Muscle of leg (tissue), 11 donors: ENCODE results near the gene RAB11FIP4. TPM values are rescaled to one million over a fixed set of nuclear protein-coding genes. Genes with fewer than 3 reads are reported as not detected.

Source experiments
- DNase-seq: peaks from one replicate; pipeline ENCODE4 v3.0.0; 2013
- H3K27ac ChIP-seq: one replicate; pipeline ENCODE4 v1.5.1; 2013; ENCODE audit warnings: mild to moderate bottlenecking, low read length, control low read depth
- H3K27me3 ChIP-seq: one replicate; pipeline ENCODE4 v1.6.1; 2013; ENCODE audit warnings: low read length; ENCODE audit not compliant: control insufficient read depth, insufficient read depth
- H3K36me3 ChIP-seq: one replicate; pipeline ENCODE4 v1.6.1; 2013; ENCODE audit warnings: low read length; ENCODE audit not compliant: control insufficient read depth, insufficient read depth
- H3K4me1 ChIP-seq: one replicate; pipeline ENCODE4 v1.6.1; 2013; ENCODE audit warnings: low read length; ENCODE audit not compliant: control insufficient read depth, insufficient read depth
- H3K4me3 ChIP-seq: one replicate; pipeline ENCODE4 v1.5.1; 2013; ENCODE audit warnings: low read length, control low read depth
- H3K9me3 ChIP-seq: replicated peaks from 2 replicates; pipeline ENCODE4 v1.6.1; 2013; ENCODE audit warnings: low read depth, low read length; ENCODE audit not compliant: control insufficient read depth
- WGBS: methylation state at CpG from one replicate; pipeline ENCODE4 v1.1.5; 2013; ENCODE audit warnings: missing lambda C conversion rate; ENCODE audit not compliant: insufficient coverage; 5-methylcytosine and 5-hydroxymethylcytosine counted together
- polyA plus RNA-seq, 8 donors: library from polyadenylated mRNA; unstranded; fragments of 120-200 nt; gene quantifications; one replicate each; pipeline versions ENCODE4 v1.2.1 to v1.2.3, GENCODE V29; 2013; ENCODE audit warnings: inconsistent platforms in 1 of 8, low replicate concordance in 1 of 8; ENCODE audit not compliant: insufficient read length in 8 of 8, insufficient read depth in 1 of 8
- total RNA-seq: library from RNA; stranded (reverse); fragments of 120-200 nt; gene quantifications from one replicate; pipeline ENCODE4 v1.2.4, GENCODE V29; 2013

RAB11FIP4 gene
- total and polyA plus RNA-seq, 9 donors = 0.28 to 1.6 (median 0.89) TPM

- 79% methylated on average over 11 of the region's 13 CpGs for WGBS
- no peak for DNase-seq
- Histone ChIP-seq H3K4me1 (peaks cover 27% of the 10 kb centered on the region), H3K4me3 (no peak overlapping the region), H3K27me3 (no peaks in the 10 kb centered on the region), H3K27ac (no peak overlapping the region), H3K36me3 (peaks cover 8% of the 10 kb centered on the region), H3K9me3 (no peaks in the 10 kb centered on the region)
These were observed 183.6 kb downstream of the RAB11FIP4 start for GRCh38 chr17:31575043-31575442.

GRCh38 chr17:31579265-31579664, 187.8 kb downstream of the RAB11FIP4 start:
- WGBS = 60% methylated on average over 4 of the region's 4 CpGs
- H3K9me3 ChIP-seq = no peaks in the 10 kb centered on the region
- no peak for DNase-seq
- no peak overlapping the region for H3K27ac ChIP-seq
- peaks cover 26% of the 10 kb centered on the region for H3K4me1 ChIP-seq
- H3K4me3 ChIP-seq = no peak overlapping the region
- H3K27me3 ChIP-seq = no peaks in the 10 kb centered on the region
- H3K36me3 ChIP-seq = peaks cover 5% of the 10 kb centered on the region

GRCh38 chr17:31580316-31580705, 188.8 kb downstream of the RAB11FIP4 start:
- 86% methylated on average over 2 of the region's 3 CpGs for WGBS
- peaks cover 8% of the 10 kb centered on the region for H3K36me3 ChIP-seq
- peaks cover 30% of the 10 kb centered on the region for H3K4me1 ChIP-seq
- no peak overlapping the region for H3K4me3 ChIP-seq
- no peak for DNase-seq
- no peak overlapping the region for H3K27ac ChIP-seq
- no peaks in the 10 kb centered on the region for H3K27me3 ChIP-seq
- no peaks in the 10 kb centered on the region for H3K9me3 ChIP-seq

- no peaks in the 10 kb centered on the region for H3K9me3 ChIP-seq
- H3K27ac ChIP-seq = peak overlapping the region; percentile 82
- H3K27me3 ChIP-seq = no peaks in the 10 kb centered on the region
- peaks cover 30% of the 10 kb centered on the region for H3K4me1 ChIP-seq
- no peak overlapping the region for H3K4me3 ChIP-seq
- peak; percentile 57 for DNase-seq
- H3K36me3 ChIP-seq = peaks cover 8% of the 10 kb centered on the region
- 54% methylated on average over 11 of the region's 16 CpGs for WGBS
These were observed 189.4 kb downstream of the RAB11FIP4 start for GRCh38 chr17:31580706-31581490.

GRCh38 chr17:31581491-31581890, 190.0 kb downstream of the RAB11FIP4 start:
- peaks cover 8% of the 10 kb centered on the region for H3K36me3 ChIP-seq
- H3K27ac ChIP-seq = peak overlapping the region; percentile 82
- H3K4me3 ChIP-seq = no peak overlapping the region
- peaks cover 30% of the 10 kb centered on the region for H3K4me1 ChIP-seq
- no peaks in the 10 kb centered on the region for H3K9me3 ChIP-seq
- no peaks in the 10 kb centered on the region for H3K27me3 ChIP-seq
- DNase-seq = no peak
- 71% methylated on average over 3 of the region's 4 CpGs for WGBS

GRCh38 chr17:31582151-31582907, 190.9 kb downstream of the RAB11FIP4 start:
- Histone ChIP-seq H3K27ac (peak overlapping the region; percentile 82), H3K36me3 (peaks cover 8% of the 10 kb centered on the region), H3K4me3 (no peak overlapping the region), H3K27me3 (no peaks in the 10 kb centered on the region), H3K9me3 (no peaks in the 10 kb centered on the region), H3K4me1 (peaks cover 35% of the 10 kb centered on the region)
- whole genome bisulfite sequencing = 33% methylated on average over 4 of the region's 8 CpGs
- DNase-seq = peak; percentile 66

- Histone ChIP-seq H3K4me3 (no peak overlapping the region), H3K9me3 (no peaks in the 10 kb centered on the region), H3K27me3 (no peaks in the 10 kb centered on the region), H3K36me3 (peaks cover 3% of the 10 kb centered on the region), H3K4me1 (peaks cover 37% of the 10 kb centered on the region), H3K27ac (no peak overlapping the region)
- WGBS = no CpG with 5 or more reads among the region's 7 CpGs
- no peak for DNase-seq
These were observed 192.4 kb downstream of the RAB11FIP4 start for GRCh38 chr17:31583772-31584356.

- Histone ChIP-seq H3K27ac (no peak overlapping the region), H3K9me3 (no peaks in the 10 kb centered on the region), H3K36me3 (peaks cover 3% of the 10 kb centered on the region), H3K4me3 (no peak overlapping the region), H3K4me1 (peaks cover 37% of the 10 kb centered on the region), H3K27me3 (no peaks in the 10 kb centered on the region)
- DNase-seq = no peak
- 100% methylated on average over 3 of the region's 6 CpGs for WGBS
These were observed 193.2 kb downstream of the RAB11FIP4 start for GRCh38 chr17:31584438-31585279.

GRCh38 chr17:31585280-31585630, 193.8 kb downstream of the RAB11FIP4 start:
- no peak overlapping the region for H3K27ac ChIP-seq
- DNase-seq = no peak
- no peak overlapping the region for H3K4me3 ChIP-seq
- no peaks in the 10 kb centered on the region for H3K9me3 ChIP-seq
- peaks cover 35% of the 10 kb centered on the region for H3K4me1 ChIP-seq
- H3K36me3 ChIP-seq = peaks cover 3% of the 10 kb centered on the region
- 92% methylated on average over 2 of the region's 6 CpGs for WGBS
- no peaks in the 10 kb centered on the region for H3K27me3 ChIP-seq
